NCI-H1436 treated with DMSO at 0.1 percent for 48 hours (cell line): ENCODE data around the gene CLCF1.
A peak's percentile ranks its signal among the peaks of the same experiment; 100 is the strongest.

ENCODE experiments used
- DNase-seq: peaks from one replicate; lab custom pipeline; 2025; lab: John Stamatoyannopoulos, UW

Gene CLCF1

DNA sequence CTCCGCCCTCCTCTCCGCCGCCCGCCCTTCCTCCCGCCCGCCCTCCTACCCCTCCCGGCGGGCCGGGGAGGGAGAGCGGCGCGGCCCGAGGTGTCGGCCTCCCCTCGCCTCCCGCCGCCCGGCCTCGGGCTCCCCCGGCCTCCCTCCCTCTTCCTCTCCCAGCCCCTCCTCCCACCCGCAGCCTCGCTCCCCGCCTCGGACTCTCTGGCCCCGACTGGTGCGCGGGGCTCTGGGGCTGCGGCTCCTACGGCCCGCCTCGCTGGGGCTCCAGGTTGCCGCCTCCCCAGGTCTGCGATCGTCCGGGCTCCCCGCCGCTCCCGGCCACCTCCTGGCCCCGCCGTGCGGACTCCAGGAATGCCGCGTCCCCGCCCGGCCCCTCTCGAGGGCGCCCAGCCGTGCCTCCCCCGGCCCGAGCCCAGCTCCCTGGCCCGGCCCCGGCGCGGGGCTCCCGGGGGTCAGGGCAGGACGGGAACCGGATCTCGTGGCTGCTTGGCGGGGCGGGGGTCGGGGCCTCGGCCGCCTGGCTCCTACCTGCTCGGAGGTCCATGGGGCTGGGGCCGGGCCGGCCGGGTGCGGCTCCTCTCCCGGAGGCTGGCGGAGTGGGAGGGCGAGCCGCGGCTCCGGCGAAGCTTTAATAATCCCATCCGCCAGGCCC is at the start of gene CLCF1:
TSS of gene CLCF1 (minus strand) at position 606 of the 655 bp plus-strand sequence. CDS start at position 547, 59 bp downstream.
- no peak for DNase-seq

DNA sequence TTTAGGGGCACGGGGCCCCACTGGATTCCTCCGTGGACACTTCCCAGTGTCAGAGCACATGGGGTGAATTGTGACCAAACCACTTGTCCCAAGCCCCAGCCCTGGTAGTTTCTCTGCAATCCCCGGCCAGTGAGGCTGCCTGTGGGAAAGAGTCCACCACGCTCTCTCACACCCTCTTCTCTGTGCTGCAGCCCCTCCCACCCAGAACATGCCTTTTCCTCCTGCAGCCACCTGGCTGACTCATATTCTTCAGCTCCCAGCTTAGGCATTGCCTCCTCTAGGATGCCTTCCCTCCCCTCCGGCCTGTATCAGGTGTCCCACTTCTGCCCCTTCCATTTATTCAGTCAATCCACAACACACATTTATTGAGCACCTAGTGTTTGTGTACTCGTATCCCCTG is 49.5 kb upstream of the CLCF1 start:
- no peak for DNase-seq

DNA sequence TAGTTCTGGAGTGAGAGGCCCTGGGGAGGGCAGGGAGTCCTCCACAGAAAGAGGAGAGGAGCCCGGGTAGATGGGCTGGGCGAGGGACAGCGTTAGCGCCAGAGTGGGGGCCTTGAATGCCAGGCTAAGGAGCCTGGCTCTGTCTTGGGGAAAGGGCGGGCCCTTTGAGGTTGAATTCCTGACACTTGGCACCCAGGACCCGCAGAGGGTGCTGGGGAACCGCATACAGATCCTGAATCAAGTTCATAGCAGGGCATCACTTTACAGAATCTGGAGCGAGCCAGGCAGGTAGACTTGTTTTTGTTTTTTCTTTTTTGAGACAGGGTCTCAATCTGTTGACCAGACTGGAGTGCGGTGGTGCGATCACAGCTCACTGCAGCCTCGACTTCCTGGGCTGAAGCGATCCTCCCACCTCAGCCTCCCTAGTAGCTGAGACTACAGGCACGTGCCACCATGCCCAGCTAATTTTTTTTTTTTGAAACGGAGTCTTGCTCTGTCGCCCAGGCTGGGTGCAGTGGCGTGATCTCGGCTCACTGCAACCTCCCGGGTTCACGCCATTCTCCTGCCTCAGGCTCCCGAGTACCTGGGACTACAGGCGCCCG is 48.1 kb upstream of the CLCF1 start:
- no peak for DNase-seq

DNA sequence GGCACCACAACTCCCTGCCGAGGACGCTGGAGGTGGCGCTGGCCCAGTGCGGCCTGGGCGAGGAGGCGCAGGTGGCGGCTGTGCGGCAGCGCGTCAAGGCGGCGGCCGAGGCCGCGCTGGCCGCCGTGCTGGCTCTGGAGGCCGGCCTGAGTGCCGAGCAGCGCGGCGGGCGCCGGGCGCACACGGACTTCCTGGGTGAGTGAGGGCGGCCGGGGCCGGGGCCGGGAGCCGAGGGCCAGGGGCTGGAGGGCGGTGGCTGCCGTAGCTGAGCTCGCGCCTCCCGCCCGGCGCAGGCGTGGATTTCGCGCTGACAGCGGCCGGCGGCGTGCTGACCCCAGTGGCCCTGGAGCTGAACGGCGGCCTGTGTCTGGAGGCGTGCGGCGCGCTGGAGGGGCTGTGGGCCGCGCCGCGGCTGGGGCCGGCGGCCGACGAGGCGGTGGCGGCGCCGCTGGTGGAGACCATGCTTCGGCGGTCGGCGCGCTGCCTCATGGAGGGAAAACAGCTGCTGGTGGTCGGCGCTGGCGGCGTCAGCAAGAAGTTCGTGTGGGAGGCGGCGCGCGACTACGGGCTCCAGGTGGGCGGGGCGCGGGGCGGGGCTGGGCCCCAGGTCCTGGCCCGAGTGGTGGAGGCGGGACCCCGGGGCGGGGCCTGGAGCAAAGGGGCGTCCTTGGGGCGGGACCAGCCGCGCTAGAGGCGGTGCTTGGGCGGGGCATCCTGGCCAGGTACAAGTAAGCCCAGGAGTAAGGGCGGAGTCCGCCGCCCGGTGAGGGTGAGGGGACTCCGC is 47.4 kb upstream of the CLCF1 start:
- DNase-seq: peak; percentile 49

DNA sequence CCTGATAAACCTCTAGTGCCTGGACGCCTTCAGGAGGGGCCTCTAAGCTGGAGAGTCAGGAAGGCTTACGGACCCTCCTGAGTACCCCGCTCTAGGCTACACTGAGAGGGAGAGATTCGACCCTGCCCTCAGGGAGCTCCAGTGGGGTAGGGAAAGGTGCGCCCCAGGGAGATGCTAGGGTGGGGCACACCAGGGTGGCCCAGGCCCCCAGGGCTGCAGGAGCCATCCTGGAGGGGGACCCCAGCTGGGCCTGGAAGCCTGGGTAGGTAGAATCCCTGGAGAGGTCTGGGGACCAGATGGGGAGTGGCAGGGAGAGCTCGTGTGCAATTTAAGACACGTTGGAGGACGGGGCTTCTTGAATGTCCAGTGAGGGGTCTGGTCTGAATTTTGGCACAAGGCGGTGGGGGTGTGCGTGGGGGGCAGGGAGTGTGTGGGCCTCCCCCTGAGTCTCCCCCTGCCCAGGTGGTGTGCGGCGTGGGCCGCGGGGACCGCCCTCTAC is 46.8 kb upstream of the CLCF1 start:
- no peak for DNase-seq

DNA sequence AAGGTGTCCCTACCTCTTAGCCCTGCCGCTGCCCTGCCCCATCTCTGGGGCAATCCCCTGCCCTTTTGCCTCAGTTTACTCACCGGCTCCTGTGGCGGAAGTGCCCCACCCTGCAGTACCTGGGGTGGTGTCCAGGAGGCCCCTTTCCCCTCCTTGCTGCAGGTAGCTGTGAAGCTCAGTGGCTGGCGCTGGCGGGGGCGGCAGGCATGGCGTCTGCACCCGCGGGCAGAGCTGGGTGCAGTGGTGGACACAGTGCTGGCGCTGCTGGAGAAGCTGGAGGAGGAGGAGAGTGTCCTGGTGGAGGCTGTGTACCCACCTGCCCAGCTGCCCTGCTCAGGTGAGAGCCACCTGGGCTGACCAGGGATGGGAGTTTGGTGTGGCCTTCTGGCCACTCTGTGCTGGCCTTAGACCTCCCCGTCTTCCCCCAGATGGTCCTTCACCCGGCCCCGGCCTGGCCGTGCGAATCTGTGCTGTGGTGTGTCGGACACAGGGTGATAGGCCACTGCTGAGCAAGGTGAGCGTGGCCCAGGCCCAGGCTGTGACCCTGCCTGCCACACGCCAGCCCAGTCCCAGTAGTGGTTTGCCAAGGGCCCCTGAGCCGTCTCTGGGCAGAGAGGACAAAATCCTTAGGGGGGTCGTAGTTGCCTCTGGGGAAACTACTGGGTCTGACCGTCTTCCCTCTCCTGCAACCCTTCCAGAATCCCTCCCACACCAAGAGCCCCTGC is 46.1 kb upstream of the CLCF1 start:
- no peak for DNase-seq

DNA sequence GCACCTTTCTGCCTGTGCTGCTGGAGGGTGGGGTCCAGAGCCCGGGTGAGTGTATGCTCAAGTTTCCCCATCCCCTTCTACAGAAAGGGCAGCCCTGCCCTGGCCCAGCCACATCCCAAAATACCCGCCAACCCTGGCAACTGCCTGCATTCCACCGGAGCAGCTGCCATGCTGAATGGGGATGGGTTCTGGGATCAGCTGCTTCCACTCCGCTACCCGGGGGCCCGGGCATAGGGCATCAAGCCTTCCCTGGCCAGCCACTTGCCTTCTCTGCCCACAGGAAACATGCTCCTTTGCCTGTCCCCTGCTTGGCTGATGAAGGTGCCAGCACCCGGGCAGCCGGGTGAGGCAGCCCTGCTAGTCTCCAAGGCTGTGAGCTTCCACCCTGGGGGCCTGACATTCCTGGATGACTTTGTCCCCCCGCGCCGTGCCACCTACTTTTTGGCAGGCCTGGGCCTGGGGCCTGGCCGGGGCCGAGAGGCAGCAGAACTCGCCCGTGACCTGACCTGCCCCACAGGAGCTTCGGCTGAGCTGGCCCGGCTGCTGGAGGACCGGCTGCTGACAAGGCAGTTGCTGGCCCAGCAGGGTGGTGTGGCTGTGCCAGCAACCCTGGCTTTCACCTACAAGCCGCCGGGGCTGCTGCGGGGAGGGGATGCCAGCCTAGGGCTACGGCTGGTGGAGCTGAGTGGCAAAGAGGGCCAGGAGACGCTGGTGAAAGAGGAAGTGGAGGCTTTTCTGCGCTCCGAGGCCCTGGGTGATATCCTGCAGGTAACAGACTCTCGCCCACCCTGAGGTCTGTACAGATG is 45.3 kb upstream of the CLCF1 start:
- no peak for DNase-seq

DNA sequence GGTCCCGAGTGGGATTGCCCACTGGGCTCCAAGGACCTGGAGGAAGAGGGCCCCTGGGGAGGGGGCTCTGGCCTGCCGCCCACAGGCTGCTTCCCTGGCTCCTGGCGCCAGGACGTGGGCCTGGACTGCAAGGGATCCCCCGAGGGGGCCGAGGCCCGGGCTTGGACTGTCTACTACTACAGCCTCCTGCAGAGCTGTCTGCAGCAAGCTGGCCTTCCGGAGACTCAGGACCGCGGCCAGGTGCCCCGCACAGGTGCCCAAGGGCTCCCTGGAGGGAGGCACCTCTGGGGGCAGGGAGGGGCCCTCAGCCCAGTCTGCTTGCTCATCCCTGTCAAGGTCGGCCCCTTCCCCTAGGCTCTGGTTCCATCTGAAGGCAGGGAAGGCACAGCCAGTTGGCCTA is 44.0 kb upstream of the CLCF1 start:
- no peak for DNase-seq

DNA sequence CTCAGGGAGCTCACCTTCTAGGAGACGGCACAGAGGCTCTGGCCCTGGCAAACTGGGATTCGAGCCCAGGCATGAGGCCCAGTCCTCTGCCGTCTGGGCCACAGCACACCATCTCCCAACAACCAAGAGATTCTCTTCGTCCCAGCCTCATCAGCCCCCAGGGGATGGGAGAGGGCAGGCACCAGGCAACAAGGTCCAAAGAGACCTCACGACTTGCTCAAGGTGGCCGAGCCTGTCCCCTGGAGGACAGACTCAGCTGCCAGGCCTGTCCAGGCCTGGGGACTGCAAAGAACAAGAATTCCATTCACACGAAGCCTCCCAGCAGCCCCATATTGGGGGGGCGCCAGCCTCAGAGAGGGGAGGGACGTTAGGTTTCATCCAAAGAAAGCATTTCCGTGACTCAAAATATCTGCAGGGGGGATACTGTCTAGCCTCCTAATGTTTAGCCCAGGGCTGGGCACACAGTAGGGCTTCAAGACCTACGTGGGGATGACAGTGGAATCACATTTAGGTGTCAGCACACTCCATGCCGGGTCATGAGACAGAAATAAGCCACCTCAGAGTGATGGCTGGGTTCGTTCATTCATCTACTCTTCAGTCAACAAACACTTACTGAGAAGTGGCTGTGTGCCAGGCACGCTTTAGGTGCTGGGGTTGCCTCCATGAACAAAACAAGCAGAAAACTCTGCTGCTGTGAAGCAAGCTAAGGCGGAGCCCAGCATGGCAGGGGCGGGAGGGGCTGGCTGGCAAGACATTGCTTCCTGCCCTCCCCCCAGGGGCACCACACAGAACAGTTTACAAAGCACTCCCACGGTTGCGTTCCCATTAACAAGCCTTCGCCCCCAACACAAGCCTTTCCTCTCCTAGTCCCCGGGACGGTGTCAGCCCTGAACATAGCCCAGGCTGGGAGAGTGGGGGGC is 43.3 kb upstream of the CLCF1 start:
- DNase-seq: peak; percentile 49

DNA sequence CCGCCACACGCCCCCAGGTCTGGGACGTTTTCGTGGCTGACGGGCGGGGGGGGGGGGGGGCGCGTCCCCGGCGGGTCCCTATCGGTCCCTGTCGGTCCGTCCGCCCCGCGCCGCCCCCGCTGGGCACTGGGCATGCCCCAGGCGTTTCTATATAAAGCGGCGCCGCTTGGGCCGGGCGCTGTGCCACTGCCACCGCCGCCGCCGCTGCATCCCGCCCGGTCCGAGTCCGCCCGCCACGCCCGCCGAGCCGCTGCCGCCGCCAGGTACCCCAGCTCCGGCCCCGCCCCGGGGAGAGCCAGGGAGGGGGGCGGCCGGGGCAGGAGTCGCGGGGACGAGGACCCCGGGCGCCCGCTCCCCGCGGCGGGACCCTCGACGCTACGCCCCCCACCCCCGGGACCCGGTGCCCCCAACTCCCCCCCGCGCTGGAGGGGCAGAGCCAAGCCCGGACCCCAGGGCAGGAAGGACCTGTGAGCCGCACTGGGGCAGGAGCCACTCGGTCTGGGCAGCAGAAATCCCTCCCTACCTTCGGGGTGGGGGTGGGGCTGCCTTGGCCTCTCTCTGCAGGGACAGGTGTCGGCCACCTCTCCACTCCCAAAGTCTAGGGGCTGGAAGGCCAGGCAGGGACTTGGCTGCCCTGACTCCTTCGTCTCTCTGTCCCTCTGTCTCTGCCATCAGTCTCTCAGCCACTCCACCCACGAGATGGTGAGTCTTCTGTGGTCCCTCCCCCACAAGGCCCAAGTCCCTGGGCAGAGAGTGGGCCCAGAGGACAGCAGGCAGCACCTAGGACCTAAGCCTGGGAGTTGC is 42.3 kb upstream of the CLCF1 start, which contains the start of gene CARNS1:
TSS of gene CARNS1 (plus strand) at position 178 of the 804 bp plus-strand sequence. CDS start at position 700, 522 bp downstream.
- DNase-seq: no peak

DNA sequence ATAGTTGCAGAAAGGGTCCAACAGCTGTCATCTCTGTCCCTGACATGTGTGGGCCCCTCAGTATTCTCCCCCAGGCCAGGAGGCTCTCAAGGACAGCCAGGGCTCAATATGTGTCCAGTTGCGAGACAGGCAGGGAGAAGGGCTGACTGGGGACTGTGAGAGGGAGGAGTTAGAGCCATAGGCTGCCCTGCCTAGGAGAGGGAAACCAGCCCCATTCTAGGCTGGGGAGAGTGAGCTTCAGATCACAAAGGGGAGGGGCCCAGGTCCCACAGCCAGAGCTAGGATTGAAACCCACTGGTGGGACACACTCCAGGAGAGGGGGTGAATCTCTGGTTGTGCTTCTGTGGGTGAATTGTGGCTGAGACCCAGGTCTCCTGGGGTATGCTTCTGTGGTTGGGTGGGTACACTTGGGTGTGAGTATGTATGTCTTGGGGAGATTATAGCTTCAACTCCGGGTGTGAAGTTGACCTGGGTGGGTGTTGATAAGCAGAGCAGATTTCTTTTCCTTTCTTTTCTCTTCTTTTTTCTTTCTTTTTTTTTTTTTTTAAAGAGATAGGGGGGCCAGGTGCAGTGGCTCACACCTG is 40.0 kb upstream of the CLCF1 start:
- DNase-seq: no peak

DNA sequence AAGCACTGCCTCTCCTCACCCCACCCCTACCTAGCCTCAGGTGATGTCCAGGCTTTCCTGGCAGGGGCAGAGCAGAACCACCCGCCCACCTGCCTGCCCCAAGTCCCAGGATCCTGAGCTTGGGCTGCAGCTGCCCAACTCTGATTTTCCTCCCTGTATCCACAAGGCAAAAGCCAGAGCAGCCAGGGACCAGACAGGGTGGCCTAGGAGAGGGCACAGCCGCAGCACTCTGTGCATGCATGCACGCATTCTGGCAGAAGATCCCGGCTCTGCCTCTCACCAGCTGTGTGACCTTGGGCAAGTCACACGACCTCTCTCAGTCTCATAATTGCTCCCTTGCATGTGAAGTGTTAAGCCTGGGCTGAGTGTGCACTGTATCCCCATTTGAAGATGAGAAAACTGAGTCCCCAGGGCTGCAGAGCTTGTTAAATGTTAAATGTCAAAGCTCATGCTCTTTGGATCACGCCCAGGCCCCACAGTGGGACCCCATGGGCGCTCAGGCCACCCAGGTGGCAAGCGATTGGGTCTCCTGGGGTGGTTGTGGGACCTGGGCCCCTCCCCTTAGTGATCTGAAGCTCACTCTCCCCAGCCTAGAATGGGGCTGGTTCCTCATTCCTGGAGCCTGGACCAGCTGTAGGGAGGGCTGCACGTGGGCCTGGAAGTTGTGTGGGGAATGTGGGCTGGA is 39.2 kb upstream of the CLCF1 start:
- no peak for DNase-seq

DNA sequence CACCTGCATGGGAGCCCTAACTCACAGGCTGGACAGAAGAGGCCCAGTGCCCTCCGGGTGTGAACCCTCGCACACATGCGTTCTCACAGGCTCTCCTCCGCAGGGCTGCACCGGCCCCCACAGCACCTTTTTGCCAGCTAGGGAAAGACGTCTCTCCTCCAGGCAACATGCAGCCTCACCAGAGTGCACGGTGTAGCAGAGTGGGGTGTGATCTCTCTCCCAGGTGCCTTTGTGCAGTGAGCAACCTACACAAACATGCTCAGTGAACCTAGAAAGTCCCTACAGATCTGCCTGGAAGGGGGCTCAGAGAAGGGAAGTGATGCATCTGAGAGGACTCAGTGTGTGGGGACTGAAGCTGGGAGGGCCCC is 38.4 kb upstream of the CLCF1 start:
- DNase-seq: no peak

DNA sequence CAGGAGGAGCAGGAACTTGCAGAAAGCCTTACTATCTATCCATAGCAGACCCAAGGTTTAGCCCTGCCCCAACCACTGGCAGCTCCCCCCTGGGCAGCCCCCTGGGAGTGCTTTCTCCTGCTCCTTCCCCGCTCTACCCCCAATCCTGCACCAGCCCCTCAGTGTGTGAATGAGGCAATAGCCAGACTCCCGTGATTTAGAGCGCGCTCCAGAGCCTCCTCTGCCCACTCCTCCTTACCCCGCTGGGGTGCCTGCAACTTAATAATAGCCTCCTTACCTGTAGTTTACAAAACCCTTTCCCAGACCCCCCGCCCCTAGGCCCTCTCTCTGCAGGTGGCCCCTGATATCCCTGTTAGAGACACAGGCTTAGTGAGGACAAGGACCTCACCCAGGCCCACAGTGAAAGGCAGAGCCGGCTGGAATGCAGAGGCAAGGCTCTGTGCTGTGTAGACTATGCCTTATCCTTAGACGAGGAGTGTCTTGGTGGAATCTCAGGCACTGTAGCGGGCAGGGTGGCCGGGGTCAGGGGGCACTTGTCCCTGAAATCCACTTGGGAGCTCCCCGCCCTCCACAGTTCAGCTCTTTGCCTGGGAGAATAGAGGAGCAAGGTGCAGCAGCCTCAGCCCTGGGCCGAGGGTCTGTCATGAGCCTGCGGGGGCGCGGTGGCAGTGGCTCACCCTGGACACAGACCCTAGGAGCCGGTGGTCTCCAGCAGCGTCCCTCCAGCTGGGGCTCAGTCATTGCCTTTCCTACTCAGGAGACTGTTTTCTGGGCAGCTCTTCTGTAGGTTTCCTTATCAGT is 37.8 kb upstream of the CLCF1 start:
- DNase-seq: no peak

DNA sequence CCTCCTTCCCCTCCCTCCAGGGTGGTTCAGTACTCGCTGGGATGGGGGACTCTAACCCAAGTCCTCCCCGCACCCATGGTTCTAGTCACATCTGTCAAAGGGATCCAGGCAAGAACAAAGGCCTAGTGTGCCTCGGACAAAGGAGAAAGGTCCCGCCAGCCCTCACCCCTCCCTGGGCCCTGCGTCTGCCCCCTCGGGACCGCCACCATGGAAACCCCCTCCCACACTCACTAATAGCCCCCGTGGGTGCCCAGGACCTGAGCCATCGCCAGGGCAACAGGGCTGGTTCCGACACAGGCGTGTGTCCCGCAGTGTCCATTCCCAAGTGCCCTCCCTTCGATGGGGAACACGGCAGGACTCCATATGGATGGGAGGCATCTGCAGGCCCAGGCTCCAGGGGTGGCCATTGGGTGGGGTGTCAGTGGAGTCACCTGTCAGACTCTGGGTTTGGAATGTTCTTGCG is 37.0 kb upstream of the CLCF1 start:
- DNase-seq: no peak

DNA sequence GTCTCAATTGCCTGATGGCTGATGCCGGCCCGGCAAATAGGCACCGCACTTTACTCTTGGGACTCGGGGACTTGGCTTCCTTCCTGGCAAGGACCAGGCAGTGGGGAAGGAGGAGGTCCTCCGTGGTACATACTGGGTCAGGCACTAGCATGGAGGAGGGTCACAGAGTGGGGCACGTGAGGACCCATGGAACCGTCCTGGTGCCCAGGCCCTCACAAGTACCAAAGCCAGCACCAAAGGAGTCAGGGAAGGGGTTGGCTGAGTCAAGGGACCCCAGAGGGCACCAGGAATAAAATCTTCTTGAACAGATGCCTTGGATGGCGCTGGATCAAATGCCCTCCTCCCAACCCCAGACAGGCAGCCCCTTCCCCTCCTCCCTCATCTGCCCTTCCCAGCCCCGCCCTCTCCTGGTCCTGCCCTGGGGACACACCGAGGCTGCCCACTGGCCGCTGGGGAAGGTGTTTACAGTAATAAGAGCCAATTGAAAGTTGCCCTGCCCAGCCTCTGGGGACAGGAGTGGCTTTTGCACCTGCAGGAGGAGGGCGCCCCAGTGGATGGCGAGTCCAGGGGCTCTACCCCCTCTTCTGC is 36.5 kb upstream of the CLCF1 start:
- peak; percentile 63 for DNase-seq

DNA sequence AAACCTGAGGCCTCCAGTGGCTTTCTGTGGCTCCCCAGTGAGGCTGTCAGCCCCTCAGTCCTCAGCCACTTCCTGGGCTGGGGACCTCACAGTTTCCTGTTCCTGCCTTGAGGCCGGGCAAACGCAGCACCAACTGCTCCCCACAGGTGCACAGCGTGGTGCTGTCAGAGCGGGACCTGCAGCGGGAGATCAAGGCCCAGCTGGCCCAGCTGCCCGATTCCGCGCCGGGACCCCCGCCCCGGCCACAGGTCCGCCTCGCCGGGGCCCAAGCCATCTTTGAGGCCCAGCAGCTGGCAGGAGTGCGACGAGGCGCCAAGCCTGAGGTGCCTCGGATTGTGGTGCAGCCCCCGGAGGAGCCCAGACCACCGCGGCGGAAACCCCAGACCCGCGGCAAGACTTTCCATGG is 35.9 kb upstream of the CLCF1 start:
- DNase-seq: no peak
